H1 (cell line): ENCODE measurements around the gene LYZL4. TPM values are rescaled to one million over a fixed set of nuclear protein-coding genes. Genes with fewer than 3 reads are reported as not detected.

ENCODE experiments used
- CTCF ChIA-PET: fragments of 300-600 bp; sonication (Branson Sonifier 250); formaldehyde crosslinking; loops from one replicate; lab custom pipeline; 2021; ENCODE audit not compliant: partially characterized antibody; lab: Charles Lee
- POLR2A ChIA-PET: fragments of 300-600 bp; sonication (Branson Sonifier 250); formaldehyde crosslinking; loops from one replicate; lab custom pipeline; 2021; ENCODE audit warnings: inconsistent platforms; ENCODE audit not compliant: partially characterized antibody; lab: Charles Lee
- DNase-seq, 2 experiments: peaks; one replicate each; pipeline versions ENCODE4 v3.0.0 to v3.0.0-alpha.2; 2010 to 2022; ENCODE audit warnings: low spot score in 2 of 2, low read depth in 1 of 2, mixed read lengths in 1 of 2
- FAIRE-seq: peaks from 2 replicates; lab custom pipeline; 2011; peaks lifted over from hg19 to GRCh38; lab: Jason Lieb, UNC
- H2AFZ ChIP-seq: 2 replicates; pipeline ENCODE4 v1.8.1; 2012; ENCODE audit warnings: low read length, inconsistent platforms
- H2AK5ac ChIP-seq: 2 replicates; pipeline ENCODE4 v1.6.1; 2013; ENCODE audit warnings: low read depth, low read length
- H2BK120ac ChIP-seq: replicated peaks from 2 replicates; pipeline ENCODE3; 2013; ENCODE audit warnings: low read depth, low read length, inconsistent platforms
- H2BK12ac ChIP-seq: 2 replicates; pipeline ENCODE4 v1.6.1; 2013; ENCODE audit warnings: low read depth, low read length
- H2BK15ac ChIP-seq: 2 replicates; pipeline ENCODE4 v1.6.1; 2013; ENCODE audit warnings: low read length
- H2BK20ac ChIP-seq: 2 replicates; pipeline ENCODE4 v1.6.1; 2013; ENCODE audit warnings: low read length
- H2BK5ac ChIP-seq: 2 replicates; pipeline ENCODE4 v1.6.1; 2013; ENCODE audit warnings: low read depth, low read length
- H3K14ac ChIP-seq: 2 replicates; pipeline ENCODE4 v1.6.1; 2013; ENCODE audit warnings: inconsistent platforms; ENCODE audit not compliant: insufficient read length
- H3K18ac ChIP-seq: 2 replicates; pipeline ENCODE4 v1.6.1; 2013; ENCODE audit warnings: low read length; ENCODE audit errors: extremely low read depth
- H3K23ac ChIP-seq: 2 replicates; pipeline ENCODE4 v1.6.1; 2013; ENCODE audit warnings: inconsistent platforms; ENCODE audit not compliant: insufficient read length
- H3K23me2 ChIP-seq: 2 replicates; pipeline ENCODE4 v1.6.1; 2013; ENCODE audit warnings: low read depth, low read length
- H3K27ac ChIP-seq: 2 replicates; pipeline ENCODE4 v1.6.1; 2011; ENCODE audit warnings: low read depth, low read length, inconsistent platforms
- H3K27me3 ChIP-seq, 4 experiments: replicated peaks in 1 of 4; 1 replicate in 1 of 4; 2 replicates in 3 of 4; pipeline versions ENCODE4 v1.6.1 to v1.8.1; 2011 to 2013; ENCODE audit warnings: low read length in 3 of 4, mild to moderate bottlenecking in 3 of 4, inconsistent platforms in 2 of 4, mixed read lengths in 2 of 4, moderate library complexity in 1 of 4; ENCODE audit not compliant: control insufficient read depth in 3 of 4, insufficient read depth in 3 of 4; ENCODE audit errors: extremely low read depth in 1 of 4
- H3K36me3 ChIP-seq, 4 experiments: 2 replicates each; pipeline versions ENCODE4 v1.6.1 to v1.8.1; 2011 to 2013; ENCODE audit warnings: mild to moderate bottlenecking in 4 of 4, low read length in 3 of 4, moderate library complexity in 2 of 4, control low read depth in 1 of 4, inconsistent platforms in 1 of 4; ENCODE audit not compliant: insufficient read depth in 4 of 4, control insufficient read depth in 2 of 4
- H3K4ac ChIP-seq: replicated peaks from 2 replicates; pipeline ENCODE3; 2013; ENCODE audit warnings: low read length, low read depth, mixed read lengths, inconsistent platforms; ENCODE audit not compliant: insufficient read length
- H3K4me1 ChIP-seq, 4 experiments: replicated peaks in 1 of 4; 1 replicate in 1 of 4; 2 replicates in 3 of 4; pipeline versions ENCODE4 v1.6.1 to v1.8.1; 2011 to 2013; ENCODE audit warnings: low read length in 3 of 4, inconsistent platforms in 2 of 4, mixed read lengths in 1 of 4; ENCODE audit not compliant: insufficient read depth in 4 of 4, control insufficient read depth in 3 of 4
- H3K4me2 ChIP-seq, 2 experiments: 2 replicates each; pipeline versions ENCODE4 v1.6.1 to v1.8.1; 2011 to 2013; ENCODE audit warnings: low read depth in 2 of 2, low read length in 2 of 2, control low read depth in 1 of 2, inconsistent platforms in 1 of 2, mild to moderate bottlenecking in 1 of 2; ENCODE audit not compliant: insufficient read depth in 1 of 2
- H3K4me3 ChIP-seq, 4 experiments: fragments of 200-600, 300-600 bp in 1 of 4; sonication (generic), shearing (Covaris generic), sonication (Bioruptor Twin) in 1 of 4; 2 replicates each; pipeline versions ENCODE4 v1.5.1 to v1.8.1; 2011 to 2016; ENCODE audit warnings: low read length in 4 of 4, low read depth in 3 of 4, control low read depth in 2 of 4, inconsistent platforms in 2 of 4, mild to moderate bottlenecking in 2 of 4, mixed read lengths in 1 of 4, moderate library complexity in 1 of 4; ENCODE audit not compliant: insufficient read depth in 2 of 4; ENCODE audit errors: extremely low read depth in 1 of 4
- H3K56ac ChIP-seq: replicated peaks from 2 replicates; pipeline ENCODE3; 2013; ENCODE audit warnings: low read depth, mild to moderate bottlenecking, mixed read lengths, low read length, inconsistent platforms; ENCODE audit not compliant: insufficient read length
- H3K79me1 ChIP-seq: 2 replicates; pipeline ENCODE4 v1.6.1; 2013; ENCODE audit warnings: low read depth, low read length, control low read depth
- H3K79me2 ChIP-seq, 2 experiments: 2 replicates each; pipeline versions ENCODE4 v1.6.1 to v1.8.1; 2012 to 2013; ENCODE audit warnings: low read length in 2 of 2, mild to moderate bottlenecking in 2 of 2, inconsistent platforms in 1 of 2; ENCODE audit not compliant: insufficient read depth in 2 of 2, control insufficient read depth in 1 of 2
- H3K9ac ChIP-seq, 4 experiments: replicated peaks in 1 of 4; 1 replicate in 1 of 4; 2 replicates in 3 of 4; pipeline versions ENCODE4 v1.6.1 to v1.8.1; 2011 to 2013; ENCODE audit warnings: low read depth in 3 of 4, low read length in 3 of 4, control low read depth in 2 of 4, mild to moderate bottlenecking in 2 of 4, moderate library complexity in 2 of 4, inconsistent platforms in 1 of 4; ENCODE audit errors: extremely low read depth in 1 of 4
- H3K9me3 ChIP-seq, 2 experiments: 2 replicates each; pipeline versions ENCODE4 v1.6.1 to v1.8.1; 2012 to 2013; ENCODE audit warnings: mild to moderate bottlenecking in 2 of 2, moderate library complexity in 2 of 2, control low read depth in 1 of 2, inconsistent platforms in 1 of 2, low read depth in 1 of 2, low read length in 1 of 2, mixed read lengths in 1 of 2; ENCODE audit not compliant: insufficient read depth in 2 of 2
- H4K20me1 ChIP-seq, 2 experiments: replicated peaks in 1 of 2; 2 replicates each; pipeline versions ENCODE3 to v1.8.1; 2011 to 2013; ENCODE audit warnings: inconsistent platforms in 2 of 2, low read length in 2 of 2, mild to moderate bottlenecking in 1 of 2; ENCODE audit not compliant: insufficient read depth in 2 of 2, control insufficient read depth in 1 of 2
- H4K5ac ChIP-seq: 2 replicates; pipeline ENCODE4 v1.6.1; 2013; ENCODE audit warnings: low read length, low read depth, mixed read lengths, inconsistent platforms; ENCODE audit not compliant: insufficient read length
- H4K8ac ChIP-seq: 2 replicates; pipeline ENCODE4 v1.8.0; 2013; ENCODE audit warnings: mild to moderate bottlenecking, moderate library complexity, low read length, inconsistent platforms; ENCODE audit not compliant: insufficient read depth; ENCODE audit errors: extremely low read depth
- H4K91ac ChIP-seq: replicated peaks from 2 replicates; pipeline ENCODE3; 2013; ENCODE audit warnings: low read length, mixed read lengths, inconsistent platforms; ENCODE audit not compliant: insufficient read length
- ASH2L ChIP-seq: fragments of 200-600, 300-600 bp; sonication (generic); IDR thresholded peaks from one replicate; pipeline ENCODE4 v1.7.1; 2017; ENCODE audit warnings: low read length
- BRCA1 ChIP-seq: IDR thresholded peaks from 2 replicates; pipeline ENCODE4 v1.6.1; 2012; ENCODE audit warnings: low read depth, low read length, improper control_type of control experiment
- EZH2 ChIP-seq: fragments of 200-600 bp; sonication (generic); IDR thresholded peaks from 2 replicates; pipeline ENCODE4 v1.7.1; 2012; ENCODE audit warnings: low read depth, mild to moderate bottlenecking, moderate library complexity, low read length, inconsistent platforms; ENCODE audit not compliant: severe bottlenecking
- GABPA ChIP-seq: IDR thresholded peaks from 2 replicates; pipeline ENCODE4 v1.6.1; 2011; ENCODE audit warnings: mild to moderate bottlenecking, low read length, moderate library complexity, borderline replicate concordance; ENCODE audit not compliant: insufficient read depth
- KDM5A ChIP-seq: fragments of 200-600 bp; IDR thresholded peaks from 2 replicates; pipeline ENCODE4 v1.7.1; 2012; ENCODE audit warnings: mild to moderate bottlenecking, low read length, inconsistent platforms, mixed read lengths
- NRF1 ChIP-seq: IDR thresholded peaks from 2 replicates; pipeline ENCODE4 v1.6.1; 2011; ENCODE audit warnings: mild to moderate bottlenecking, low read depth, low read length, improper control_type of control experiment
- RAD21 ChIP-seq, 2 experiments: IDR thresholded peaks in 1 of 2; conservative IDR thresholded peaks in 1 of 2; 2 replicates each; pipeline ENCODE4 v1.6.1; 2011; ENCODE audit warnings: low read depth in 2 of 2, low read length in 2 of 2, improper control_type of control experiment in 1 of 2, inconsistent platforms in 1 of 2, mild to moderate bottlenecking in 1 of 2, moderate library complexity in 1 of 2
- TAF7 ChIP-seq: optimal IDR thresholded peaks from 2 replicates; pipeline ENCODE3; 2011; ENCODE audit warnings: low read depth, mild to moderate bottlenecking, inconsistent platforms, low read length, moderate library complexity, borderline replicate concordance
- TCF12 ChIP-seq: IDR thresholded peaks from 2 replicates; pipeline ENCODE4 v1.6.1; 2011; ENCODE audit warnings: low read depth, mild to moderate bottlenecking, low read length
- TEAD4 ChIP-seq: IDR thresholded peaks from 2 replicates; pipeline ENCODE4 v1.6.1; 2012; ENCODE audit warnings: low read depth, low read length, inconsistent platforms, mixed read lengths
- WGBS, 2 experiments: shearing (Covaris generic) in 1 of 2; methylation state at CpG; one replicate each; pipeline versions ENCODE4 v1.1.6 to v1.1.7; 2013 to 2015; ENCODE audit warnings: low lambda C conversion rate in 2 of 2, mixed read lengths in 2 of 2, inconsistent platforms in 1 of 2, low coverage in 1 of 2, missing lambda C conversion rate in 1 of 2; ENCODE audit not compliant: insufficient replicate concordance in 2 of 2, insufficient coverage in 1 of 2, insufficient read length in 1 of 2; ENCODE audit errors: extremely low coverage in 1 of 2, missing lambda C conversion rate in 1 of 2; 5-methylcytosine and 5-hydroxymethylcytosine counted together
- polyA plus RNA-seq, 7 experiments: library from polyadenylated mRNA; depleted of rRNA in 3 of 7; stranded (reverse) in 5 of 7; unstranded in 2 of 7; fragments of >200 nt in 5 of 7; fragments of 200-250 nt in 2 of 7; gene quantifications; 1 replicate in 5 of 7; 2 replicates in 1 of 7; 4 replicates in 1 of 7; pipeline versions ENCODE4 v1.2.1 to v1.2.3, GENCODE V29; 2011 to 2013; ENCODE audit warnings: missing spikeins in 2 of 7, mixed read lengths in 2 of 7
- total RNA-seq: library from RNA; stranded (reverse); fragmentation: NEBNext Ultra II Directional; extraction: Animal tissue kit (Norgen Biotek cat#: 25700); gene quantifications from 2 replicates; pipeline ENCODE4 v1.2.1, GENCODE V29; 2021

LYZL4 gene
- total and polyA plus RNA-seq, 2 of the 8 experiments (the other 6 are each of a cell fraction or from before 2014, with no cell fraction given), result not detected

DNA sequence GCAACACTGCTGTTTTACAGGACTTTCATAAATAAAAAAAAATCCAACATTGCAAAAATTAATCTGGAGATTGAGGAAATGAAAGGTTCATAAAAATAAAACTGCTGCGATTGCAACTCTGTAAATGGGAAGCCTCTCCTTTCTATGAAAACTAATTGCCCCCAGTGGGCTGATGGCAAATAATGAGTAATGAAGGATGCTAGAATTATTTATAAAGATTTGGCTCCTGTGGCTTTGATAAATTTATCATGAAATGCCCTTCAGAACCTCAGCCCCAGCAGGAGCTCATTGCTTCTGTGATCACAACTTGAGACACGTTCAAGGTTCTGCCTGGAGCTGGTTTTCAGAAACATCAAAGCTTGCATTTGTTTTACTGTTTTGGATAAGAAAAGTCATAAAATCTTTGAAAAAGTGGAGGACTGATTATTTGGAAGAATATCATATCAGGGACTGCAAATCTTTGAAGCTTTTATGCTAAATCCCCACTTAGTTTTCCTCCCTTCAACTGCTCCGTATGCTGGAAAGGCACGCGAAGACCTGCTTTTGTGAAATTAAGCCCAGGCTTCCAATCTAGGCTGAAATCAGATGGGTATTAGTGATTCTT lies 24.5 kb upstream of the LYZL4 start:
- Histone ChIP-seq H3K36me3 (no peaks in the 10 kb centered on the region), H3K4ac (no peak overlapping the region), H3K4me3 (no peak overlapping the region), H3K14ac (no peak overlapping the region), H2BK5ac (no peak overlapping the region), H3K4me1 (peaks cover 0 to 6% (median 3%) of the 10 kb centered on the region in 4 experiments; a peak in 3 of 7 replicates), H3K56ac (no peak overlapping the region), H3K27ac (no peak overlapping the region), H3K9me3 (0 out of 4 replicates have a peak, but pooled peaks cover 0 to 7% of the 10 kb centered on the region in 2 experiments), H3K9ac (no peak overlapping the region), H2AK5ac (no peak overlapping the region), H4K20me1 (no peaks in the 10 kb centered on the region), H2BK15ac (no peak overlapping the region), H3K79me1 (no peaks in the 10 kb centered on the region), H4K91ac (no peak overlapping the region), H3K79me2 (no peaks in the 10 kb centered on the region), H3K4me2 (no peak overlapping the region), H2BK12ac (no peak overlapping the region), H3K18ac (no peak overlapping the region), H3K23ac (no peak overlapping the region), H4K5ac (no peak overlapping the region), H2BK120ac (no peak overlapping the region), H2BK20ac (no peak overlapping the region), H3K27me3 (no peaks in the 10 kb centered on the region; a peak in 1 of 7 replicates), H4K8ac (no peak overlapping the region), H2AFZ (no peak overlapping the region), H3K23me2 (no peaks in the 10 kb centered on the region)
- TF ChIP-seq TAF7 (no peak), ASH2L (no peak), BRCA1 (no peak), KDM5A (no peak), EZH2 (no peak), RAD21 (IDR thresholded peaks at IDR 0.05 in 1 of 2, conservative IDR thresholded peaks at IDR 0.05 in 1 of 2; ENCODE audit: low read depth in 2 of 2, low read length in 2 of 2) (no peak), TCF12 (no peak), GABPA (no peak), TEAD4 (no peak), NRF1 (no peak)
- CTCF ChIA-PET, result interaction anchor here (0.8 to 2.8 kb wide), 7 partner anchors 8 to 205 kb away, joined by 3 to 17 read pairs (median 4); no protein-coding TSS in a partner anchor
- FAIRE-seq (no peak), DNase-seq (no peak)
- WGBS, 2 experiments, result 80% methylated on average over 5 of the region's 5 CpGs; no CpG with 5 or more reads in 1 of the 2 experiments
- POLR2A ChIA-PET, result no interaction called here
